PC-9 (cell line): ENCODE measurements around the gene ZMYND10. TPM values are rescaled to one million over a fixed set of nuclear protein-coding genes. Genes with fewer than 3 reads are reported as not detected.

Experiments
- BruUV-seq: library from RNA; stranded (reverse); fragments of 400-500 nt; replicated peaks from 2 replicates; lab custom pipeline; 2021; lab: Mats Ljungman, UMichigan
- CTCF ChIA-PET: fragments of 300-600 bp; sonication (Branson Sonifier 250); formaldehyde crosslinking; loops from one replicate; lab custom pipeline; 2022; ENCODE audit warnings: antibody characterized with exemption; lab: Charles Lee
- POLR2A ChIA-PET: fragments of 300-600 bp; sonication (Branson Sonifier 250); formaldehyde crosslinking; loops from one replicate; lab custom pipeline; 2022; ENCODE audit warnings: antibody characterized with exemption; ENCODE audit not compliant: unreplicated experiment; lab: Charles Lee
- DNase-seq, 2 experiments: peaks; one replicate each; pipeline versions ENCODE4 v3.0.0 to v3.0.0-alpha.2; 2015 to 2022; ENCODE audit warnings: mixed read lengths in 1 of 2
- H2AFZ ChIP-seq: fragments of 200-600 bp; sonication (generic); 2 replicates; pipeline ENCODE4 v1.8.1; 2017; ENCODE audit warnings: antibody characterized with exemption
- H3F3A ChIP-seq: fragments of 200-600 bp; sonication (generic); 2 replicates; pipeline ENCODE4 v1.8.1; 2017; ENCODE audit warnings: antibody characterized with exemption, mild to moderate bottlenecking, low read depth; ENCODE audit not compliant: insufficient read depth
- H3K27ac ChIP-seq: fragments of 200-600 bp; sonication (generic); 2 replicates; pipeline ENCODE4 v1.6.1; 2016; ENCODE audit warnings: mixed run types
- H3K27me3 ChIP-seq: fragments of 200-600 bp; sonication (generic); 2 replicates; pipeline ENCODE4 v1.6.1; 2016; ENCODE audit warnings: low read depth, mixed run types; ENCODE audit not compliant: insufficient read depth
- H3K36me3 ChIP-seq: fragments of 200-600 bp; sonication (generic); 2 replicates; pipeline ENCODE4 v1.6.1; 2016; ENCODE audit warnings: low read depth, mixed run types
- H3K4me1 ChIP-seq: fragments of 200-600 bp; sonication (generic); replicated peaks from 2 replicates; pipeline ENCODE4 v1.6.1; 2016; ENCODE audit warnings: mixed run types; ENCODE audit not compliant: insufficient read depth
- H3K4me2 ChIP-seq: fragments of 200-600 bp; sonication (generic); 2 replicates; pipeline ENCODE4 v1.6.1; 2017; ENCODE audit warnings: mixed run types
- H3K4me3 ChIP-seq: fragments of 200-600 bp; sonication (generic); 2 replicates; pipeline ENCODE4 v1.6.1; 2016; ENCODE audit warnings: mixed run types
- H3K79me2 ChIP-seq: fragments of 200-600 bp; sonication (generic); 2 replicates; pipeline ENCODE4 v1.6.1; 2017; ENCODE audit warnings: low read depth, mixed run types
- H3K9me2 ChIP-seq: fragments of 200-600 bp; sonication (generic); 2 replicates; pipeline ENCODE4 v1.8.1; 2017; ENCODE audit warnings: mild to moderate bottlenecking; ENCODE audit not compliant: insufficient read depth
- H3K9me3 ChIP-seq: fragments of 200-600 bp; sonication (generic); 2 replicates; pipeline ENCODE4 v1.8.1; 2016; ENCODE audit warnings: low read depth; ENCODE audit not compliant: insufficient read depth
- H4K20me1 ChIP-seq: fragments of 200-600 bp; sonication (generic); 2 replicates; pipeline ENCODE4 v1.8.1; 2017; ENCODE audit not compliant: insufficient read depth
- EZH2 ChIP-seq: fragments of 200-600 bp; sonication (generic); IDR thresholded peaks from 2 replicates; pipeline ENCODE4 v1.8.0; 2017; ENCODE audit warnings: antibody characterized with exemption, low read depth
- intact Hi-C: fragments of 100-400 bp; cut with micrococcal nuclease; formaldehyde crosslinking; loops from one replicate; pipeline ENCODE4 v1.10.0; 2022; ENCODE audit not compliant: unreplicated experiment
- total RNA-seq: library from RNA; stranded (reverse); gene quantifications from 2 replicates; pipeline ENCODE4 v1.2.3, GENCODE V29; 2021
- TF ChIP-seq, protein P1 (sequence below): fragments of 200-600 bp; sonication (generic); conservative IDR thresholded peaks from 2 replicates; pipeline ENCODE4 v1.6.1; 2017; ENCODE audit warnings: mixed run types, antibody characterized with exemption, mild to moderate bottlenecking, moderate library complexity

ZMYND10 gene
- total RNA-seq, 1 experiment from 2014 or later: 4.4 TPM

DNA sequence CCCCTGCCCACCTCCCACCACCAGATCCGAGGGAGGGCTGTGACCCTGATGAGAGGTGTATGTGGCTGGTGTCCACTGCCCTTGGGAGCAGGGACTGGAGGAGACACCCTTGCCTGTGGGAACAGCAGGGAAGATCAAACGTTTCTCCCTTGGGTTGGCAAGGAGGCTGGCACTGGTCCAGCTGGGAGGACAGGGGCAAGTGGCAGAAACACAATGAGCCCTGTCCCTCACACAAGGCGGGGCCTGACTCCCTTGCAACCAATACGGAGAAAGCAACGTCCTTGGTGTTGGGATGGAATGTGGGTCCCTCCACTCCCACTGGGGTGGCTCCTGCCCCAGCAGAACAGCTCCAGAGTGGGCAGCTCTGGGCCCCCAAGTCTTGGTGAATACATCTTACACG, 28.2 kb downstream of the ZMYND10 start:
- H3K4me3 ChIP-seq: peak overlapping the region; percentile 46; the same call in 1 of the 2 replicates

DNA sequence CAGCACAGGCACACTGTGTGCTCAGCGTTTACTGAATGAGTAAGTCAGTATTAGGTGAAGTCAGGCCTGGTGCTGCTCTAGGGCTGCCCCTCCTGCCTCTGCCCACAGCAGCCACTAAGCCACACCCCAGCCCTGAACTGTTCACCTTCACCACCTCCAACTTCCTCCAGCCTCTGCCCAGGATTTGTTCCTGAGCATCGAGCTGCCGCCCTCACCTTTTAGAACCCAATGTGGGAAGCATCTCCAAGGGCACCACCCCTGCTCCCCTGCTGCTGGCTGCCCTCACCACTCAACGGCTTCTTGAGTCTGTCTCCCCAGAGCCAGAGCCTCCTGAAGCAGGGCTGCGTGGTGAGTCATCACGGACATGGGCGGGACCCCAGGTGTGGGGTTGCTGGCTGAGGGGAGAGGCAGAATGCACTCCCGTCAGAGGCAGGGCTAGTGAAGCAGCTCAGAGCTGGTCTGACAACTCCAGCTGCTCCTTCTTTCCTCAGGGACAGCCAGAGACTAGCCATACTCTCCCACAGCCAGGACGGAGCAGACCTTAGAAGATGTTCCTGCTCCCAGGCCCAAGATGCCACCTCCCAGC, 28.8 kb downstream of the ZMYND10 start:
- Histone ChIP-seq H2AFZ (no peak overlapping the region), H3K79me2 (peaks cover 32% of the 10 kb centered on the region), H4K20me1 (peaks cover 7% of the 10 kb centered on the region; the same call in 1 of the 2 replicates), H3K27ac (peak overlapping the region; percentile 85), H3K4me3 (peak overlapping the region; percentile 46; the same call in 1 of the 2 replicates), H3K36me3 (peaks cover 7% of the 10 kb centered on the region; the same call in 1 of the 2 replicates), H3K9me3 (no peaks in the 10 kb centered on the region), H3K9me2 (no peaks in the 10 kb centered on the region), H3K27me3 (no peaks in the 10 kb centered on the region), H3K4me1 (peaks cover 53% of the 10 kb centered on the region), H3F3A (peaks cover 42% of the 10 kb centered on the region), H3K4me2 (peak overlapping the region; percentile 91)
- peak; percentile 98 to 99 for DNase-seq
- no TSS peak for BruUV-seq
- ChIA-PET POLR2A (interaction anchor here (0.5 to 1.6 kb wide), 10 partner anchors 14 to 1312 kb away, joined by 3 to 36 read pairs (median 4); partner anchors contain the start of genes HEMK1, HYAL3, IFRD2 and NAA80), CTCF (interaction anchor here (0.6 to 1.0 kb wide), 4 partner anchors 12 to 70 kb away, joined by 3 to 4 read pairs (median 3); partner anchors contain the start of genes HYAL1 and SEMA3B)
- intact Hi-C loops: loop anchor here (1.0 to 2.0 kb wide), 2 partner anchors 17 to 48 kb away; partner anchors contain the start of genes HYAL3, NAA80 and SEMA3B
- TF ChIP-seq EZH2: no peak
- TF ChIP-seq, protein P1, sequence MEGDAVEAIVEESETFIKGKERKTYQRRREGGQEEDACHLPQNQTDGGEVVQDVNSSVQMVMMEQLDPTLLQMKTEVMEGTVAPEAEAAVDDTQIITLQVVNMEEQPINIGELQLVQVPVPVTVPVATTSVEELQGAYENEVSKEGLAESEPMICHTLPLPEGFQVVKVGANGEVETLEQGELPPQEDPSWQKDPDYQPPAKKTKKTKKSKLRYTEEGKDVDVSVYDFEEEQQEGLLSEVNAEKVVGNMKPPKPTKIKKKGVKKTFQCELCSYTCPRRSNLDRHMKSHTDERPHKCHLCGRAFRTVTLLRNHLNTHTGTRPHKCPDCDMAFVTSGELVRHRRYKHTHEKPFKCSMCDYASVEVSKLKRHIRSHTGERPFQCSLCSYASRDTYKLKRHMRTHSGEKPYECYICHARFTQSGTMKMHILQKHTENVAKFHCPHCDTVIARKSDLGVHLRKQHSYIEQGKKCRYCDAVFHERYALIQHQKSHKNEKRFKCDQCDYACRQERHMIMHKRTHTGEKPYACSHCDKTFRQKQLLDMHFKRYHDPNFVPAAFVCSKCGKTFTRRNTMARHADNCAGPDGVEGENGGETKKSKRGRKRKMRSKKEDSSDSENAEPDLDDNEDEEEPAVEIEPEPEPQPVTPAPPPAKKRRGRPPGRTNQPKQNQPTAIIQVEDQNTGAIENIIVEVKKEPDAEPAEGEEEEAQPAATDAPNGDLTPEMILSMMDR: no peak

More for the DNA sequence above, 28.2 kb downstream of the ZMYND10 start:
- Histone ChIP-seq H3K9me2 (no peaks in the 10 kb centered on the region), H3K79me2 (peaks cover 32% of the 10 kb centered on the region), H4K20me1 (peaks cover 7% of the 10 kb centered on the region; the same call in 1 of the 2 replicates), H3K4me2 (peak overlapping the region; percentile 91), H2AFZ (no peak overlapping the region), H3K36me3 (peaks cover 7% of the 10 kb centered on the region; the same call in 1 of the 2 replicates), H3K27me3 (no peaks in the 10 kb centered on the region), H3K27ac (peak overlapping the region; percentile 85), H3F3A (peaks cover 42% of the 10 kb centered on the region), H3K4me1 (peaks cover 53% of the 10 kb centered on the region), H3K9me3 (no peaks in the 10 kb centered on the region)
- no peak for TF ChIP-seq EZH2
- TF ChIP-seq, protein P1: no peak
- CTCF ChIA-PET: interaction anchor here (0.5 to 1.0 kb wide), 4 partner anchors 11 to 71 kb away, joined by 3 to 7 read pairs (median 4); partner anchors contain the start of gene SEMA3B
- POLR2A ChIA-PET: interaction anchor here (0.5 to 1.6 kb wide), 9 partner anchors 15 to 252 kb away, joined by 3 to 36 read pairs (median 4); partner anchors contain the start of genes HEMK1, HYAL3, IFRD2 and NAA80
- intact Hi-C loops: loop anchor here (1.0 to 2.0 kb wide), 2 partner anchors 18 to 48 kb away; partner anchors contain the start of genes HYAL3, NAA80 and SEMA3B
- peak in 1 of 2 experiments; percentile 62 for DNase-seq
- TSS peak; percentile 96 for BruUV-seq

DNA sequence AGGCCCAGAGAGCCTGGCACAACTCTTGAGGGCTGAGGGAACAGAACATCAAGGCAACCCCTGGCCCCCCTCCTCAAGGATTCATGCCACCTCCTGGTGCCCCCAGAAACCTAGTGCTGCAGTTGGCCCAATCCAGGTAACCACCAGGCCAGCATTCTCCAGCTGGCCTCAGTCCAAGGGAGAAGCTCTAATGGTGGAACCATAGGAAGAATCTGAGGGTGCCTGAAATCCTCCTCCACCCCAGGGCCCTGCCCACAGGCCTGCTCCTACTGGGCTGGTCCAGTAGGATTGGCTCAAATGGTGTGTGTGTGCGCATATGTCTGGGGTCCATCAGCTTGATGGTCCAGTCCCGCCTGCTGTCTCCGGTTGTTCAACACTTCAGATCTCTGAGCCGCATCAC, 30.7 kb downstream of the ZMYND10 start:
- POLR2A ChIA-PET: no interaction called here
- no peak for DNase-seq
- H3K9me3 ChIP-seq: no peaks in the 10 kb centered on the region
- peaks cover 7% of the 10 kb centered on the region; the same call in 1 of the 2 replicates for H3K36me3 ChIP-seq
- peaks cover 42% of the 10 kb centered on the region for H3F3A ChIP-seq
- CTCF ChIA-PET: interaction anchor here (0.5 kb wide), 1 partner anchor 32 kb away, joined by 3 read pairs; no protein-coding TSS in a partner anchor
- H3K4me3 ChIP-seq: no peak overlapping the region
- peaks cover 22% of the 10 kb centered on the region for H3K79me2 ChIP-seq
- H3K4me1 ChIP-seq: peaks cover 47% of the 10 kb centered on the region
- intact Hi-C loops: no loop called here
- H3K9me2 ChIP-seq: no peaks in the 10 kb centered on the region
- no peaks in the 10 kb centered on the region for H3K27me3 ChIP-seq
- TF ChIP-seq, protein P1: no peak
- TF ChIP-seq EZH2: no peak
- no TSS peak for BruUV-seq
- H3K27ac ChIP-seq: peak overlapping the region; percentile 16; the same call in 1 of the 2 replicates
- H4K20me1 ChIP-seq: 0 out of 2 replicates have a peak, but pooled peaks cover 3% of the 10 kb centered on the region
- no peak overlapping the region for H3K4me2 ChIP-seq
- H2AFZ ChIP-seq: no peak overlapping the region
